Renal cortex interstitium (tissue), 11 donors: ENCODE results near the gene WSB1. TPM values are rescaled to one million over a fixed set of nuclear protein-coding genes. Genes with fewer than 3 reads are reported as not detected.
"Not testable (repeated sequence)": the region's sequence is repeated elsewhere in the genome, so short reads cannot be mapped to it uniquely, and the experiment has no call there.

Experiments
- DNase-seq, 11 donors: peaks; one replicate each; pipeline ENCODE4 v3.0.0-alpha.2; 2013; ENCODE audit warnings: low read depth in 9 of 11, low spot score in 4 of 11; ENCODE audit errors: extremely low read depth in 1 of 11
- polyA plus RNA-seq, 3 donors: library from polyadenylated mRNA; unstranded; fragments of 120-200 nt; gene quantifications; one replicate each; pipeline ENCODE4 v1.2.1, GENCODE V29; 2013; ENCODE audit not compliant: insufficient read length in 3 of 3

The WSB1 gene
- polyA plus RNA-seq, 3 donors, result 210 to 500 (median 302) TPM

DNA sequence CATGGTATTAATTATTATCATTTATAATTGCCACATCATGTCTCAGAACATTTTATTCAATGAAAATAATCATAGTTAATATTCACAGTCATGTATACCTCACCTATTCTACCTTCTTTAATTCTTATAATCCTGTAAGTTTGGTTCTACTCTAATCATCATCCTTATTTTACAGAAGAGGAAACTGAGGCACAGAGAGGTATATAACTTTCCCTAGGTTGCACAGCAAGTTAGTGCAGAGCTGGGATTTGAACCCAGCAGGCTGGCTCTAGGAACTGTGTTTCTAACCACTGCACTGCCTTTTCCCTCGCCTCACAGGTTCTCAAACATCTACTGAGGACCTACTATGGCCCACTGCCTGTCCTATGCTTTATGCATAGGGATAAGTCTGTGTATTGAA, 32.7 kb downstream of the WSB1 start:
- no peak for DNase-seq

DNA sequence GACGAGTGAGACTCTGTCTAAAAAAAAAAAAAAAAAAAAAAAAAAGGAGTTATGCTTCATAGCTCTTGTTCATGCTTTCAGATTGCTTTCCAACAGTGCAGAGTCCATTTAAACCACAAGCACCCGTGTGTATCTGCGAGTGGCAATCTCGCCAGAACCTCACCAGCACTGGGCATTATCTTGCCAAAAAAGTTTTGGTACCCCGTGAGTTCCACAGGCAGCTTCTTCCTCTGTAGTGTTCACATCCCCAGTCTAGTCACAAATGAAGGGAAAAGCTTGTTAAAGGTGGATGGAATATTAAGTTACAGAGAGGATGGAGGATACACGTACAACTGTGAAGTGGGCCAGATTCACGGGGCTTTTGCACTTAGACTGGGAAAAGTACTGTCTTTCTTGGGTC, 33.5 kb downstream of the WSB1 start:
- DNase-seq, result no peak

DNA sequence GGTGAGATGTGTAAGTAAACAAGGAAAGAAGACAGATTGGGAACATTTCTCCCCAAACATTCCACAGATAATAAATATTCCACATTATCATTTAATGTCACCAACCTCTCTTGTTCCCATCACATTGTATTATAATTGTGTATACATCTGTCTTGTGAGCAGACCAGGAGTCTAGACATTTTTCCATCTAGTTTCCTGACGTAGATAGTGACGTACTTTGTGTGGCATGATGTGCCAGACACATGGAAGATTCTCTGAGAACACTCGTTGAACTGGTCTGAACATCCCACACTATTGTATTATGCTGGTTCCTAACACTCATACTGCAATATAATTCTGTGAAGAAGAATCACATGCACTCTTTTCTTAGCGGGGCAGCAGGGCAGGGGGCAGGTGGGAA, 34.0 kb downstream of the WSB1 start:
- DNase-seq, result no peak

DNA sequence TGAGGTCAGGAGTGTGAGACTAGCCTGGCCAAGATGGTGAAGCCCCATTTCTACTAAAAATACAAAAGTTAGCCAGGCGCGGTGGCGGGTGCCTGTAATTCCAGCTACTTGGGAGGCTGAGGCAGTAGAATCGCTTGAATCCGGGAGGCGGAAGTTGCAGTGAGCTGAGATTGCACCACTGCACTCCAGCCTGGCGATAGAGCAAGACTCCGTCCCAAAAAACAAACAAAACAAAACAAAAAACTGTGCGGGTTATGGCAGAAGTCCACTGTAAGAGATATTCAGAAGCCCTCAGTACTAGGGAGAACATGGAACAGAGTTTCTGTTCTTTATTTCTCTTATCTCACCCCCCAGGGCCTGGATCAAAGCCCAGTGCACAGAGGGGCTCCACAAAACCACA, 34.8 kb downstream of the WSB1 start:
- not testable (repeated sequence) for DNase-seq

DNA sequence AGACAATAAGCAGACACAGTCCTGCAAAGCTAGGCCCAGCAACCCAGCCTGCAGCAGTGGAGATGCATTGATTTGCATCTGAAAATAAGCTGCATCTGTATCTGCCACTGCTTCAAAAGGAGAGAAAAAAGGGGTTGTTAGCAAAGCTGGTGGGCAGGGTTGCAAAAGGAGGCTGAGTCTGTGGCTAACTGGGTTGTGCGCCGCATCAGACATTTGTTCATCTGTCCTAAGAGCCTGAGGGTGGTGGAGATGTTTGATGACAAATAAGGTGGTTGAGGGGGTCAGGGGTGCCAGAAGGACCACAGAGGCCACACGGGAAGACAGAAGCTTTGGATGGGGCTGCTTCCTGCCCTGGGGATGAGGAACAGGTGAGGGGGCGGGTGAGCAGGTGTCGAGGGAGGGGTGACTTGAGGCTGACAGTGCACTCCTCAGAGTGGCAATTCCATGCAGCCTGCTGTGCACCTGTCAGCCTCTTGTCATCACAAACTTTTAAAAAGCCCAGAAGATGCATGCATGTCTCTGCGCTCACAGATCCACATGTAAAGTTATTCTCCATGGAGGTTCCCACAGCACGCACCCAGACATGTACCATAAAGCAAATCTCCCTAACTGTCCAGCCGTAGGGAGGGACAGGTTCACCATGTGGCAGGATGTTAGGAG, 35.4 kb downstream of the WSB1 start:
- DNase-seq, result no peak

DNA sequence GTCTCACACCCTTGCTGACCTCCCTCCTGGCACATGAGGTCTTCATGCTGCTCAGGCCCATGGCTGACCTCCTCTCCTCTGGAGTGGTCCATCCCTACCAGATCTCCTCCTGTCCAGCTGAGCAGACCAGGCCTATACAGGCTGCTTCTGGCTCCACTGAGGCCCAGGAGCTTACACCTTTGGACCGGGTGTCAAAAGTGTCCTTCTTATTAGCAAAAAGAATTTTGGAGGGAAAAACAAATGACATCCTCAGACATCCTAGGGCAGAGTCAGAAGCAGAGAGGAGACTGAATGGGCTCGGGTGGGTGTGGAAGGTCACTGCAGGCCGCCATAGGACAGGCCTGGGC, 38.1 kb downstream of the WSB1 start:
- DNase-seq, result no peak

DNA sequence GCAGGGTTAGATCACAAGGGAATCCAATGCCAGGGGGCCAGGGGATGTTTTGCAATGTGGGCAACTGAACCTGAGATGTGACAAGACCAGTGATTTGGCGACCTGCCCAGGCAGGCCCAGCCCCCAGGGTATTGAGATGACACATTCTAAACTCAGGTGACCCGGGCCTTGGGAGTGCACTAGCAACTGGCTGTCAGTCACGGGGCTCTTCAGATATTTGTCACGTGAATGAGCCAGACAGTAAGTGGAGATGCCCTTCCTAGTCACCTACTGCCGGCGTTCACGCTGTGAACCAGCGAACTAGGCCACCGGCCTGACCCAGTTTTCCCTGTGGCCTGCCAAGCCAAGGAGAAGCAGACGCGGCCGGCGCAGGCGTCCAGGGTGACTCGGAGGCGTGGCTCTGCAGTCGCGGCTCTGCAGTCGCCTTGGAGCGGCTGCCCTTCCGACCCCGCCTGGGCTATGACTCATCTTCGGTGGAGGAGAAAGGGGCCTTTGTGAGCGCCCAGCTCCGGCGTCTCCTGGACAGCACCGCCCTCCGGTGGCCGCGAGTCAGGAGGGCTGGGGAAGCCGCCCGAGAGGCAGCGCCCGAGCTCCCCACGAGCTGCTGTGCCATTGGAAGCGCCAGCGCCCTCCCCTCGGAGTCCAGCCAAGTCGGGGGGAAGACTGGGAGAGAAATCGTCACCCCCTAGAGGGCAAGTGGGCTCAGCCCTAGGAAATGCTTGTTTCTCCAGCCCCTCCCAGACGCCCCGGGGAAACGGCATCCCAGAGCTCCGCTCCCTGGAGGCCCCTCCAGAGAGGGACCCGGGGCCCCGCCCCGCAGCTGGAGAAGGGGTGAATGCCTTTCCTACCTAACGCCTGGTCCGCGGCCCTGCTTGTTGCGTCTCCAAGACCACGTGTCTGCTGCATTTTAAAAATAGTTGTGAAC, 38.8 kb downstream of the WSB1 start:
- DNase-seq, result peak in 10 of 11 donors; percentile 83 to 94 (median 91)

DNA sequence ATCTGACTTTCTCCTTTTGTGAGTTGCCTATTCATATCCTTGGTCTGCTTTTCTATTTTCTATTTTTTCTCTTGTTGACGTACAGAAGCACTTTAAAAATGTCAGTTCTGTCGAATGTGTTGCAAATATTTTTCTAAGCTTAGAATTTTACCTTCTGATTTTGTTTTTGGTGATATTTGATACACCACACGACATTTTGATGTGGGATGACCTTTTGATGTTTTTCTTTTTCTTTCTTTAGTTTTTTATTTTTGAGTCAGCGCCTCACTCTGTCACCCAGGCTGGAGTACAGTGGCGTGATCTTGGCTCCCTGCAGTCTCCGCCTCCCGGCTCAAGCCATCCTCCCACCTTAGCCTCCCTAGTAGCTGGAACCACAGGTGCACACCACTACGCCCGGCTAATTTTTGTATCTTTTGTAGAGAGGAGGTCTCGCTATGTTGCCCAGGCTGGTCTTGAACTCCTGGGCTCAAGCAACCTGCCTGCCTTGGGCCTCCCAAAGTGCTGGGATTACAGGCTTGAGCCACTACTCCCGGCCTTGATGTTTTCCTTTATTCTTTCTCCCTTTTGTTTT, 39.6 kb downstream of the WSB1 start:
- DNase-seq, result no peak

DNA sequence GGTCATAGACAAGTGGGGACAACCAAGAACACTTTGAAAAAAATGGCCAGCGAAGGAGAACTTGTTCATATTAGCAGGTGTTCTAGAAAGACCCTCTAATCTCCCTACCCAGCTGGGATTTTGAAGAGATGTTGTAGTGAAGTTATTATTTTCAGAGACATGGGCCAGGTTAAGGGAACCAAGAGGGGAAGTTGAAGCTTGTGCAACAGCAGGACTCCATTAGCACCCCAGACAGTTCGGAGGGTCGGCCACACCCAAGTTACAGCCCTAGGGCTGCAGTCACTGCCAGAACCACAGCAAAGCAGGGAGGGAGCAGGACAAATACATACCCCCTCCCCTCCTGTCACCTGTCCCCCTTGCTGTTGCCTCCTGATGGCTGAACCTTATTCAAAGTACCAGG, 42.3 kb downstream of the WSB1 start:
- DNase-seq, result no peak

DNA sequence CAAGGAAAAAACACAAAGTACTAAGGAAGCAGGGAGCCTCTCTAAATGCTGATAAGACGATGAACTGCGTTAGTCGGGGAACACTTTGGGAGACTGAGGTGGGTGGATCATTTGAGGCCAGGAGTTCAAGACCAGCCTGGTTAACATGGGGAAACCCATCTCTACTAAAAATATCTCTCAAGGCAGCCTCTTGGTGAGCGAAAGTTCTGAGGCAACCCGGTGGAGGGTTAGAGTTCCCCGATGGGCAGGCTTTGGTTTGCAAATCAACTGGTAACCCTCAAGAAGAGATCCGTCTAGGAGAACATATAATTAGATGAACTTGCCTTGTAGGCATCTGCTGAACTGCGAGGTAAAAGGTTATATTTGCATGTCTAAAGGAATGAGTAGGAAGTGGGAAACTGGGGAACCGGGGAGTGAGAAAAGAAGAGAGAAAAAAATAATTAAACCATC, 44.6 kb downstream of the WSB1 start:
- no peak for DNase-seq

DNA sequence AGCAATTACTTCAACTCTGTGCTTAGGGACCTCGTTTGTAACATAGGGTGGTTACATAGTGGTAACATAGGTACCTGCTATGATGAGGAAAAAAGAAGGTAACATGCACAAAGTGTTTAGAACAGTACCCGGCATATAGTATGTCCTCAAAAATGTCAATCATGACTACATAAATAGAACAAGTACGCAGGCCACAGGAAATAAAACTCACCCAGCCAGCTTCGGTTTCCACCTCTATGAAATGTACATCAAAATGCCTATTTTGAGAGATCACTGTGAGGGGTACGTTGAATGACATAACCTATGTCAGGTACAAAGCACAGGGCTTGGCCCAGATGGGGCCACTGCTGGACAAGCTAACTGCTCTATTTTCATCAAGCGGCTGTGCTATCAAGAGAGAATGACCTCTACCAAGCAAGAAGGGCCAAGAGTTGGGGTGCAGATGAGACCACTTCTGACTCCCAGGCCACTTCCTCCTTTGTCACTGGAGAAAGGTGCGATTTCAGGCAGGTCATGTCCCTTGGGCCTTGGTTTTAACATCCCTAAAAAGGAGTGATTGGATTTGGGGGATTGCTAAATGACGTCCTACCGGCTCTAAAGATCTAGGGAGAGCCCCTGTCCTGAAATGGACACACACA, 45.4 kb downstream of the WSB1 start:
- DNase-seq, result no peak

DNA sequence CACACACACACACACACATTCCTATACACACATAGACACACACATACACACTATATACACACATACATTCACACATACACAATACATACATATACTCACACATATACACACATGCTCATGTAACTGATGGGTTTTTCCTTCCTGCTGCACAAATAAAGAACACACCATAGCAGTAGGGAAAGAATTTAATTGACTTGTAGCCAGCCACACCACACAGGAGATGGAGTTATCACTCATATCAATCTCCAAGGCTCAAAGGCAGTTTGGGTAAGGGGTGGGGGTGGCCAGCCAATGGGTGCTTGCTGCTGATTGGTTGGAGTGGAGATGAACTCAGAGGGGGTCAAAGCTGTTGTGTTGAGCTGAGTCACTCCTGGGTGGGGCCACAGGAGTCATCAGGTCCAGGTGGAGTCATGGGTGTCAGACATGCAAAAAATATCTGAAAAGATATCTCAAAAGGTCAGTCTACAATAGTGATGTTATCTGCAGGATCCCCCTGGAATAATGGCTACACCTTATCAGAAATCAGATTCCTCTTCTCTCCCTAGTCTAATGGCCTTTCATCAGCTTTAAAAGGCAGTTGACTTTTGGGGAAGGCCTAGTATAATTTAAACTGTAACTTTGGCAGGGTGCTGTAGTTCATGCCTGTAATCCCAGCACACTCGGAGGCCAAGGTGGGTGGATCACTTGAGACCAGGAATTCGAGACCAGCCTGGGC, 46.1 kb downstream of the WSB1 start:
- DNase-seq, result no peak

DNA sequence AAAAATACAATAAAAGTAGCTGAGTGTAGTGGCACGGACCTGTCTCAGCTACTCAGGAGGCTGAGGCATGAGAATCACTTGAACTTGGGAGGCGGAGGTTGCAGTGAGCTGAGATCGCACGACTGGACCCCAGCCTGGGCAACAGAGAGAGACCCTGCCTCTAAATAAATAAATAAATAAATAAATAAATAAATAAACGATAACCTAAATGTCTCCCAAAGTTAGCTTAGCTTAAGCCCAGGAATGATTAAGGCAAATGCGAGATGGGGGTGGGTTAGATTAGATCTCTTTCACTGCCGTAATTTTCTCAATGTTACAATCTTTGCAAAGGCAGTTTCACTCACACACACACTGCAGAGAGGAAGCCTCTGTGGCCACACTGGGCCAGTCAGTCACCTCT, 46.7 kb downstream of the WSB1 start:
- DNase-seq, result no peak

DNA sequence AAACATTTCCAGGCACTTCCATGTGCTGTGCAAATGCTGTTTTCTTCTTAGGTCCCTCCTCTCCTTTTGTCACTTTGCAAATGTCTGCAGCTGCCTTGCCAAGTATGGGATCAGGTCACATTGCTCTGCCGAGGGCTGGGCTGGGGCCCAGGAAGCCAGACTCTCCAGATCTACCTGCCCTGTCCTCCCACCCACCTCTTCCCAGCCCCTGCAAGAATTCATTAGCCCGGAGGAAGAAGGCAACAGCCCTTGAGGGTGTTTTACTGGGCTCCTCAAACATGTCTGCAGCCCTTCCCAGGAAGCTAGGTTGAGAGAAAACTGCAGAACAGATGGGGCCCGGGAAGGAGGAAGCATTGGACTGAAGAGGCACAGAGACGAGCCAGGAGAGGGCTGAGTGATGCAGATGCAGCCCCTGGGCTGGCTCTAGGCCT, 47.1 kb downstream of the WSB1 start:
- DNase-seq, result no peak

DNA sequence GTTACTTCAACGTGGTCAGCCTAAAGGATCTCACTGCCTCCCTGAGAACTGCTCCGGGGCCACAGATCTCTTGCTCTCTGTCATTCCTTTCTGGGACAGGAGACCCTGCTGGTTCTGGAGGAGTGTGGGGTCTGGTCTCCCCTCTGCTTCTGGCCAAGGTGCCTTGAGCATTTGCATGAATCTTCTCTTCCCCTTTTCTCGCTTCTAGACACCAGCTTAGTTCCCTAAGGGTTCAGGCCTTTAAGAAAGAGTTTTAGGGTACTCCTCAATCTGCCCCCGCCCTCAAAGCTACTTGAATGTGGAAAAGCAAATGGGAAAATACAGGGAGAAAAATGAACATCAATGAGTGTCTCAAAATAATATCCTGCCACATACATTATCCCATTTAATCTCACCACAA, 48.1 kb downstream of the WSB1 start:
- no peak for DNase-seq

DNA sequence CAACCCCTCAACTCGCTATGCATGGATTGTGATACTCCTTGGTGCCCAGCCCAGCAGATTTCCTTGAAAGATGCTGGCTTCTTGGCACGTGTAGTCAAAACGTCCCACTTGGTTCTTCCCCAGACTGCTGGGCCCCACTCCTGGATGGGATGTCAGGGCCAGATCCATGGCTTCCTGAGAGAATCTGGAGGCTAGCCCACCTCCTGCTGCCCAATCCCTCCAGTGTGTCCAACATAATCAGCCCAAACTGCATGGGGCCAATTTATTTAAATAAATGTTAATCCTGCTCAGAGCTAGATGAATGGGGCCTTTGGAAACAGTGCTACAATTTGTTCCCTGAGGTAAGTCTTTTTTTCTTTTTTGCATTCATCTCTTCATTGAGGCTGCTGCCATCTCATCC, 49.4 kb downstream of the WSB1 start:
- DNase-seq, result no peak

DNA sequence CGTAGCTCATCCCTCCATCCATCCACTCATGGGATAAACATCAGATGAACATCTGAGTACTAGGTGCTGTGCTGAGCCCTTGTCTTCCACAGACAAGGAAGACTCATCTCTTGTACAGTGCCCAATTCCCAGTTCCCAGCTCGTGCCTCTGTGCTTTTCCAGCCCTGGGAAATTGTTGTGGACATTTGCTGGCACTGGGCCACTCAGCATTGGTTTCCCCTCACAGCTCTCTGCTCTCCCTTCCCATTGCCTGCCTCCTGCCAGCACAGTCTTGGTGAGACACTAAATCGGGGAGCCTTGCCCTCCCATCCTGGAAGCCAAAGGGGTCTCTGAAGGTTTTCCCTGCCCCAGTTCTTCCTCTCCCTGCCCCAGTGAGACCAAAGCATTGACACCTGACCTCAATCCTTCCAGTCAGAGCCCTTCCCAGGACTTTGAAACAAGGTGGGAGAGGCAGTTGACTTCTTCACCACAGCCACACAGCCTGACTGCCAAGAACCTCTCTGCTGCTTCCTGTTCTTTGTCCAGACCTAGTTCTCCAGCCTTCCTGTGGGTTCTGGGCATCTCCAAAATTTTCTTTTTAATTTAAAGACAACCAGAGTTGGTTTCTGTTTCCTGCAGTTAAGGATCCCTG, 50.2 kb downstream of the WSB1 start:
- no peak for DNase-seq

DNA sequence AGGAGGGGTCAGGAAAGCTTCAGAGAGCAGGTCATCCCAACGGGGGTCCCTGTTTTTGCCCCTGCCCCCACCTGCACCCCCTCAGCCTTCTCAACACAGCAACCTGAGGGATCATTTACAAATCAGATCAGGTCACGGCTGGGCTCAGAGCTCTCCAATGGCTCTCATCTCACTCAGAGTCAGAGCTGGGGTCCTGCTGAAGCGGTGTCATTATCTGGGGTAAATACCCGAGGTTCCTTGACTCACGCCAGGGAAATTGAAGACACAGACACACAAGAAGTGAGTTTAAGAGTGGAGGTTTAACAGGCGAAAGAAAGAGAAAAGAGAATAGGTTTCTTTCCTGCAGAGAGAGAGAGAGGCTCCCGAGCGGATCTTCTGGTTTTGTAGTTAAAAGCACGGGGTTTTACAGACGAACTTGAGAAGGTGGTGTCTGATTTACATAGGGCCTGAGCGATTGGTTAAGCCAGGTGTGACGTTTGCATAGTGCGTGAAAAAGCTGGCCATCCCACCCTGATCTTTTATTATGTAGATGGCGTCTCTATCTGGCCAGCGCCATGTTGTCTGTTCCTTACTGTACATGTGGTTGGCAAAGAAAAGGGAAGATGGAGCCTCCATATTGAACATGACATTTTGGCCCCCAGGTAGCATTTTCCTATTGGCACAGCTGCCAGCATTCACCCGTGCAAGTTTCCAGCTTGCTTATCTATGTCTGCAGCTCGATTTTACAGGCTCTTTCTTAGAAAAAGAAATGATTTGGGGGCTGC, 51.4 kb downstream of the WSB1 start:
- DNase-seq, result peak in 6 of 11 donors; percentile 60 to 88 (median 80)
